HCT116 (cell line): Measurements from ENCODE around the gene BMAL1.

Experiments
- EGR1 ChIP-seq: IDR thresholded peaks from 2 replicates; pipeline ENCODE4 v1.6.1; 2012; ENCODE audit warnings: low read depth
- EZH2 ChIP-seq: fragments of 200-600 bp; sonication (generic); IDR thresholded peaks from 2 replicates; pipeline ENCODE4 v1.6.1; 2017; ENCODE audit warnings: antibody characterized with exemption, mixed run types
- FOSL1 ChIP-seq: IDR thresholded peaks from 2 replicates; pipeline ENCODE4 v1.6.1; 2012; ENCODE audit warnings: low read depth
- POLR2A ChIP-seq: IDR thresholded peaks from 2 replicates; pipeline ENCODE4 v1.7.0; 2011; ENCODE audit warnings: borderline replicate concordance; ENCODE audit not compliant: insufficient read depth, insufficient read length; ENCODE audit errors: extremely low read depth
- REST ChIP-seq: IDR thresholded peaks from 2 replicates; pipeline ENCODE4 v1.6.1; 2012; ENCODE audit warnings: low read depth
- SP1 ChIP-seq: IDR thresholded peaks from 2 replicates; pipeline ENCODE4 v1.6.1; 2012; ENCODE audit warnings: low read depth
- ZBTB33 ChIP-seq: IDR thresholded peaks from 2 replicates; pipeline ENCODE4 v1.6.1; 2011; ENCODE audit warnings: mild to moderate bottlenecking, low read length, moderate library complexity; ENCODE audit not compliant: insufficient replicate concordance; ENCODE audit errors: extremely low read depth
- ZNF274 ChIP-seq: fragments of 200-500 bp; sonication (Bioruptor generic); IDR thresholded peaks from 2 replicates; pipeline ENCODE4 v1.6.1; 2014; ENCODE audit warnings: mild to moderate bottlenecking, low read depth, low read length, inconsistent platforms
- TF ChIP-seq, protein P1 (sequence below), 3 experiments: fragments of 200-600 bp in 1 of 3; sonication (generic) in 1 of 3; IDR thresholded peaks in 2 of 3; conservative IDR thresholded peaks in 1 of 3; 2 replicates each; pipeline ENCODE4 v1.5.1; 2012 to 2017; ENCODE audit warnings: low read depth in 2 of 3, low read length in 2 of 3, antibody characterized with exemption in 1 of 3, borderline replicate concordance in 1 of 3, control low read depth in 1 of 3, mild to moderate bottlenecking in 1 of 3, mixed read lengths in 1 of 3, mixed run types in 1 of 3, moderate library complexity in 1 of 3; ENCODE audit not compliant: insufficient read depth in 1 of 3
- TF ChIP-seq, protein P2 (sequence below): IDR thresholded peaks from 2 replicates; pipeline ENCODE4 v1.6.1; 2012

DNA sequence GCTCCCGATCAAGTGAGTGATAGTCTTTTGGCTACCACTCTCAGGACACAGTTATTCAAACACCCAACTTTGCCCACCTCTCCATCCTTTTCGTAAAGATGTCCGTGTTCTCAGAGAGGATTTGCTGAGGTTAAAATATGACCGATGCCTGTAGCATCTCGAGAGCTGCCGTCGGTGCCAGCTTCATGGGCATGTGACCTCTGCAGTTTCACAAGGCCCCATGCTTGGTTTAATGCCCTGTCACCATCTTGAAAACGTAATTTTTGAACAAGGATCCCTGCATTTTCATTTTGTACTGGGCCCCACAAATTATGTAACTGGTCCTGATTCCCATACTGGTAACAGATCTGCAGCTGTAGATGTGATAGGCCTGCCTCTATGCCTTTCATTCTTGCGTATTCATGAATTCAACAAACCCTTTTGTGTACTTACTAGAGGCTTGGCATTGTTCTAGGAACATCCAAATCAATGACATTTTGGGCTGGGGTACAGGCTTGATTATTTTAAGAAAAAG, 85.1 kb downstream of the BMAL1 start:
- TF ChIP-seq, protein P1, sequence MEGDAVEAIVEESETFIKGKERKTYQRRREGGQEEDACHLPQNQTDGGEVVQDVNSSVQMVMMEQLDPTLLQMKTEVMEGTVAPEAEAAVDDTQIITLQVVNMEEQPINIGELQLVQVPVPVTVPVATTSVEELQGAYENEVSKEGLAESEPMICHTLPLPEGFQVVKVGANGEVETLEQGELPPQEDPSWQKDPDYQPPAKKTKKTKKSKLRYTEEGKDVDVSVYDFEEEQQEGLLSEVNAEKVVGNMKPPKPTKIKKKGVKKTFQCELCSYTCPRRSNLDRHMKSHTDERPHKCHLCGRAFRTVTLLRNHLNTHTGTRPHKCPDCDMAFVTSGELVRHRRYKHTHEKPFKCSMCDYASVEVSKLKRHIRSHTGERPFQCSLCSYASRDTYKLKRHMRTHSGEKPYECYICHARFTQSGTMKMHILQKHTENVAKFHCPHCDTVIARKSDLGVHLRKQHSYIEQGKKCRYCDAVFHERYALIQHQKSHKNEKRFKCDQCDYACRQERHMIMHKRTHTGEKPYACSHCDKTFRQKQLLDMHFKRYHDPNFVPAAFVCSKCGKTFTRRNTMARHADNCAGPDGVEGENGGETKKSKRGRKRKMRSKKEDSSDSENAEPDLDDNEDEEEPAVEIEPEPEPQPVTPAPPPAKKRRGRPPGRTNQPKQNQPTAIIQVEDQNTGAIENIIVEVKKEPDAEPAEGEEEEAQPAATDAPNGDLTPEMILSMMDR (IDR thresholded peaks at IDR 0.05 in 2 of 3, conservative IDR thresholded peaks at IDR 0.05 in 1 of 3; ENCODE audit: borderline replicate concordance in 1 of 3, insufficient read depth in 1 of 3, low read depth in 2 of 3, low read length in 2 of 3): no peak
- TF ChIP-seq EZH2 (no peak), POLR2A (no peak), FOSL1 (no peak), EGR1 (no peak), ZNF274 (no peak), SP1 (no peak), REST (no peak), ZBTB33 (no peak)
- TF ChIP-seq, protein P2, sequence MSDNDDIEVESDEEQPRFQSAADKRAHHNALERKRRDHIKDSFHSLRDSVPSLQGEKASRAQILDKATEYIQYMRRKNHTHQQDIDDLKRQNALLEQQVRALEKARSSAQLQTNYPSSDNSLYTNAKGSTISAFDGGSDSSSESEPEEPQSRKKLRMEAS: no peak
